HepG2 (cell line): Measurements from ENCODE around the gene HLF. TPM values are rescaled to one million over a fixed set of nuclear protein-coding genes. Genes with fewer than 3 reads are reported as not detected.

Experiments
- ZBTB40 ChIP-seq, 2 experiments: fragments of 450-650 bp in 1 of 2; sonication (generic) in 1 of 2; formaldehyde crosslinking in 1 of 2; IDR thresholded peaks; 2 replicates each; pipeline versions ENCODE4 v1.6.1 to v1.8.0; 2016 to 2022; ENCODE audit warnings: antibody characterized with exemption in 1 of 2, mild to moderate bottlenecking in 1 of 2, missing genetic modification reagents in 1 of 2
- ZNF280D ChIP-seq: sonication (generic); formaldehyde crosslinking; IDR thresholded peaks from 2 replicates; pipeline ENCODE4 v1.5.1; 2020; ENCODE audit warnings: mild to moderate bottlenecking, missing genetic modification reagents
- ZNF563 ChIP-seq: sonication (generic); formaldehyde crosslinking; IDR thresholded peaks from 2 replicates; pipeline ENCODE4 v1.8.0; 2022; ENCODE audit warnings: mild to moderate bottlenecking, moderate library complexity, missing genetic modification reagents
- polyA plus RNA-seq, 8 experiments: library from polyadenylated mRNA; depleted of rRNA in 3 of 8; stranded (reverse) in 7 of 8; unstranded in 1 of 8; fragments of >200 nt; fragmentation: Illumina TruSeq in 4 of 8; extraction: Trizol in 4 of 8; gene quantifications; 2 replicates each; pipeline versions ENCODE4 v1.2.1 to v1.2.3, GENCODE V29; 2011 to 2016; ENCODE audit warnings: low read depth in 4 of 8, missing spikeins in 1 of 8, mixed read lengths in 1 of 8; ENCODE audit not compliant: insufficient read depth in 1 of 8
- total RNA-seq, 5 experiments: library from RNA; depleted of rRNA; stranded (reverse); fragments of >200 nt; fragmentation: Illumina TruSeq; extraction: Trizol; gene quantifications; 2 replicates each; pipeline ENCODE4 v1.2.3, GENCODE V29; 2016; ENCODE audit warnings: low read depth in 1 of 5

Gene HLF
- total and polyA plus RNA-seq, 2 of the 13 experiments (the other 11 are each of a cell fraction or from before 2014, with no cell fraction given) = 202 to 346 TPM

GRCh38 chr17:55224746-55225145 is 40.0 kb upstream of the HLF start (continued):
- no peak for TF ChIP-seq ZNF563
- no peak for TF ChIP-seq ZBTB40 (IDR thresholded peaks at IDR 0.05)
- no peak for TF ChIP-seq ZBTB40 (CRISPR knock-in tag; IDR thresholded peaks at IDR 0.05)
- TF ChIP-seq ZNF280D (CRISPR knock-in tag) = no peak
- TF ChIP-seq, all 625 proteins: peak for 0
